IMR-90 (cell line): ENCODE results near the gene UNC13A. TPM values are rescaled to one million over a fixed set of nuclear protein-coding genes. Genes with fewer than 3 reads are reported as not detected.

Source experiments
- ATAC-seq: fragments of 200-7000 bp; cut with Tn5 transposase; 2 replicates; pipeline ENCODE4 v1.9.1; 2020; ENCODE audit warnings: low read depth, mild to moderate bottlenecking, moderate library complexity
- BruUV-seq: library from RNA; stranded (reverse); fragments of 400-500 nt; replicated peaks from 2 replicates; lab custom pipeline; 2021; lab: Mats Ljungman, UMichigan
- CTCF ChIA-PET: fragments of 300-600 bp; formaldehyde crosslinking; extraction: SDS; loops from one replicate; lab custom pipeline; 2021; ENCODE audit warnings: antibody characterized with exemption; lab: Yijun Ruan, JAX
- POLR2A ChIA-PET: fragments of 300-600 bp; sonication (Branson Sonifier 250); formaldehyde crosslinking; loops from one replicate; lab custom pipeline; 2022; ENCODE audit warnings: antibody characterized with exemption; ENCODE audit not compliant: unreplicated experiment; lab: Charles Lee
- DNase-seq: peaks from one replicate; pipeline ENCODE4 v3.0.0; 2013
- H2AFZ ChIP-seq: replicated peaks from 2 replicates; pipeline ENCODE3; 2013; ENCODE audit warnings: low read length, mild to moderate bottlenecking; ENCODE audit not compliant: poor library complexity
- H2AK5ac ChIP-seq: 2 replicates; pipeline ENCODE4 v1.6.1; 2013; ENCODE audit warnings: low read depth, low read length, inconsistent platforms
- H2AK9ac ChIP-seq: replicated peaks from 2 replicates; pipeline ENCODE3; 2013; ENCODE audit warnings: mild to moderate bottlenecking, low read depth, low read length, moderate library complexity; ENCODE audit not compliant: poor library complexity
- H2BK120ac ChIP-seq: 2 replicates; pipeline ENCODE4 v1.6.1; 2013; ENCODE audit warnings: low read depth, low read length, inconsistent platforms
- H2BK15ac ChIP-seq: 3 replicates; pipeline ENCODE4 v1.6.1; 2013; ENCODE audit warnings: low read depth, low read length, inconsistent platforms
- H2BK20ac ChIP-seq: 2 replicates; pipeline ENCODE4 v1.6.1; 2013; ENCODE audit warnings: low read depth, mild to moderate bottlenecking, inconsistent platforms, low read length, moderate library complexity
- H2BK5ac ChIP-seq: 2 replicates; pipeline ENCODE4 v1.6.1; 2013; ENCODE audit warnings: mild to moderate bottlenecking, low read depth, low read length, inconsistent platforms; ENCODE audit not compliant: poor library complexity, severe bottlenecking
- H3K14ac ChIP-seq: replicated peaks from 2 replicates; pipeline ENCODE4 v1.6.1; 2013; ENCODE audit warnings: low read depth, low read length, inconsistent platforms
- H3K18ac ChIP-seq: 2 replicates; pipeline ENCODE4 v1.6.1; 2013; ENCODE audit warnings: low read depth, low read length, control low read depth
- H3K23ac ChIP-seq: 2 replicates; pipeline ENCODE4 v1.6.1; 2013; ENCODE audit warnings: low read depth, low read length, inconsistent platforms
- H3K27ac ChIP-seq: 2 replicates; pipeline ENCODE4 v1.5.1; 2013; ENCODE audit warnings: mild to moderate bottlenecking, control low read depth, low read length; ENCODE audit not compliant: insufficient read depth
- H3K27me3 ChIP-seq: 2 replicates; pipeline ENCODE4 v1.6.1; 2013; ENCODE audit warnings: low read length; ENCODE audit not compliant: control insufficient read depth, insufficient read depth
- H3K36me3 ChIP-seq: 2 replicates; pipeline ENCODE4 v1.6.1; 2013; ENCODE audit warnings: low read length, mixed read lengths; ENCODE audit not compliant: control insufficient read depth, insufficient read depth
- H3K4ac ChIP-seq: 2 replicates; pipeline ENCODE4 v1.6.1; 2013; ENCODE audit warnings: low read depth, low read length, inconsistent platforms
- H3K4me1 ChIP-seq: 2 replicates; pipeline ENCODE4 v1.6.1; 2013; ENCODE audit warnings: low read length, mixed read lengths; ENCODE audit not compliant: control insufficient read depth, insufficient read depth
- H3K4me2 ChIP-seq: 2 replicates; pipeline ENCODE4 v1.6.1; 2013; ENCODE audit warnings: low read depth, mild to moderate bottlenecking, control low read depth, low read length, moderate library complexity
- H3K4me3 ChIP-seq: 2 replicates; pipeline ENCODE4 v1.5.1; 2013; ENCODE audit warnings: low read depth, mild to moderate bottlenecking, control low read depth, low read length, moderate library complexity; ENCODE audit not compliant: insufficient read depth
- H3K56ac ChIP-seq: 2 replicates; pipeline ENCODE4 v1.6.1; 2013; ENCODE audit warnings: low read length, inconsistent platforms; ENCODE audit not compliant: insufficient read depth; ENCODE audit errors: extremely low read depth
- H3K79me1 ChIP-seq, 2 experiments: 2 replicates each; pipeline ENCODE4 v1.6.1; 2013; ENCODE audit warnings: low read length in 2 of 2, inconsistent platforms in 1 of 2, low read depth in 1 of 2
- H3K9ac ChIP-seq: 2 replicates; pipeline ENCODE4 v1.6.1; 2013; ENCODE audit warnings: low read depth, low read length, control low read depth
- H3K9me1 ChIP-seq: 2 replicates; pipeline ENCODE4 v1.6.1; 2013; ENCODE audit warnings: low read length, inconsistent platforms; ENCODE audit not compliant: insufficient read depth
- H3K9me3 ChIP-seq: 2 replicates; pipeline ENCODE4 v1.6.1; 2013; ENCODE audit warnings: low read length; ENCODE audit not compliant: control insufficient read depth, insufficient read depth
- H4K20me1 ChIP-seq: 2 replicates; pipeline ENCODE4 v1.6.1; 2013; ENCODE audit warnings: low read length, inconsistent platforms; ENCODE audit not compliant: insufficient read depth
- H4K5ac ChIP-seq: 2 replicates; pipeline ENCODE4 v1.6.1; 2013; ENCODE audit warnings: mild to moderate bottlenecking, low read depth, low read length, control low read depth
- H4K8ac ChIP-seq, 2 experiments: 2 replicates each; pipeline ENCODE4 v1.6.1; 2013; ENCODE audit warnings: low read depth in 2 of 2, low read length in 2 of 2, control low read depth in 1 of 2, inconsistent platforms in 1 of 2
- H4K91ac ChIP-seq: 2 replicates; pipeline ENCODE4 v1.6.1; 2013; ENCODE audit warnings: low read depth, low read length, inconsistent platforms; ENCODE audit not compliant: insufficient read depth
- RCOR1 ChIP-seq: IDR thresholded peaks from 2 replicates; pipeline ENCODE4 v1.6.1; 2012; ENCODE audit warnings: mild to moderate bottlenecking, low read length, improper control_type of control experiment; ENCODE audit not compliant: insufficient replicate concordance
- WGBS, 2 experiments: methylation state at CpG; one replicate each; pipeline versions ENCODE4 v1.1.5 to v1.1.7; 2013; ENCODE audit warnings: missing lambda C conversion rate in 2 of 2; ENCODE audit not compliant: insufficient read length in 1 of 2; ENCODE audit errors: extremely low coverage in 2 of 2; 5-methylcytosine and 5-hydroxymethylcytosine counted together
- dilution Hi-C: fragments of 300-500 bp; cut with HindIII; formaldehyde crosslinking; loops from one replicate; pipeline ENCODE4 v1.14.3; 2018; ENCODE audit warnings: low sequenced_read_pairs; ENCODE audit not compliant: unreplicated experiment
- in situ Hi-C: fragments of 300-500 bp; cut with MboI; formaldehyde crosslinking; loops from 3 replicates; pipeline ENCODE4 v1.14.3; 2019; ENCODE audit warnings: low sequenced_read_pairs, inconsistent platforms, mixed read lengths
- intact Hi-C: fragments of 100-400 bp; cut with micrococcal nuclease; formaldehyde crosslinking; loops from 2 replicates; pipeline ENCODE4 v1.10.0; 2022
- polyA plus RNA-seq, 3 experiments: library from polyadenylated mRNA; depleted of rRNA; stranded (reverse); fragments of >200 nt; gene quantifications; 2 replicates each; pipeline ENCODE4 v1.2.3, GENCODE V29; 2012; ENCODE audit warnings: low replicate concordance in 1 of 3
- total RNA-seq: library from RNA; depleted of rRNA; stranded (reverse); fragments of >200 nt; gene quantifications from 2 replicates; pipeline ENCODE4 v1.2.3, GENCODE V29; 2012

The UNC13A gene
- total and polyA plus RNA-seq, 2 of the 4 experiments (the other 2 are of a cell fraction): 0.18 to 0.22 TPM

DNA sequence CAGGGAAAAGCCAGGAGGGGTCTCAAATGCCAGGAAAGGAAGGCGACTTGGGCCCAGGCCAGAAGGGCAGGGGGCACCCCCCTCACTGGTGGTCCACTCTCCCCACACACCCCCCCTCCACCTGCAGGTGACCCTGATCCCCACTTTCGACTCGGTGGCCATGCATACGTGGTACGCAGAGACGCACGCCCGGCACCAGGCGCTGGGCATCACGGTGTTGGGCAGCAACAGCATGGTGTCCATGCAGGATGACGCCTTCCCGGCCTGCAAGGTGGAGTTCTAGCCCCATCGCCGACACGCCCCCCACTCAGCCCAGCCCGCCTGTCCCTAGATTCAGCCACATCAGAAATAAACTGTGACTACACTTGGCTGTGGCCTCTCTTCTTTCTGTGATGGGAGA lies 46.0 kb upstream of the UNC13A start:
- H3K14ac ChIP-seq: no peak overlapping the region
- H2BK120ac ChIP-seq: no peak overlapping the region
- H3K9me1 ChIP-seq: peaks cover 2% of the 10 kb centered on the region; the same call in 1 of the 2 replicates
- no peak overlapping the region for H2BK20ac ChIP-seq
- in situ Hi-C loops (no loop called here), intact Hi-C loops (no loop called here), dilution Hi-C loops (no loop called here)
- H3K9me3 ChIP-seq: peaks cover 2% of the 10 kb centered on the region; the same call in 1 of the 2 replicates
- H2AK9ac ChIP-seq: no peak overlapping the region
- no peak overlapping the region for H4K5ac ChIP-seq
- no peak overlapping the region for H3K18ac ChIP-seq
- H2BK15ac ChIP-seq: no peak overlapping the region
- peaks cover 3% of the 10 kb centered on the region for H3K4me1 ChIP-seq
- peaks cover 42% of the 10 kb centered on the region for H3K36me3 ChIP-seq
- no peak overlapping the region for H3K4ac ChIP-seq
- no peak overlapping the region for H3K27ac ChIP-seq
- ATAC-seq (no peak), DNase-seq (no peak)
- H2BK5ac ChIP-seq: no peak overlapping the region
- H3K4me2 ChIP-seq: no peak overlapping the region
- H3K23ac ChIP-seq: no peak overlapping the region
- no peaks in the 10 kb centered on the region for H3K27me3 ChIP-seq
- peaks cover 39% of the 10 kb centered on the region for H4K20me1 ChIP-seq
- no peak overlapping the region for H4K91ac ChIP-seq
- no peak overlapping the region for H3K4me3 ChIP-seq
- 98% methylated on average over 10 of the region's 16 CpGs; no CpG with 5 or more reads in 1 of the 2 experiments for WGBS, 2 experiments
- no peak overlapping the region for H4K8ac ChIP-seq
- peaks cover 12 to 44% of the 10 kb centered on the region in 2 experiments; a peak in 3 of 4 replicates for H3K79me1 ChIP-seq
- ChIA-PET CTCF (no interaction called here), POLR2A (interaction anchor here (0.6 kb wide), 1 partner anchor 8 kb away, joined by 13 read pairs; no protein-coding TSS in a partner anchor)
- no TSS peak for BruUV-seq
- no peak overlapping the region for H3K9ac ChIP-seq
- no peak overlapping the region for H2AK5ac ChIP-seq
- TF ChIP-seq RCOR1: no peak
- H2AFZ ChIP-seq: peak overlapping the region; percentile 58
- no peak overlapping the region for H3K56ac ChIP-seq
